ENCODE data around the gene PLPP1. TPM values are rescaled to one million over a fixed set of nuclear protein-coding genes. Genes with fewer than 3 reads are reported as not detected.

The PLPP1 gene
- total and polyA plus RNA-seq, 2 of the 8 experiments (the other 6 are each of a cell fraction or from before 2014, with no cell fraction given) = 43.7 to 91.3 TPM

GRCh38 chr5:55385846-55386245 is 148.9 kb downstream of the PLPP1 start:
- no peaks in the 10 kb centered on the region for H3K27me3 ChIP-seq (replicated peaks in 1 of 4; ENCODE audit: control insufficient read depth in 3 of 4, extremely low read depth in 1 of 4, insufficient read depth in 3 of 4, low read length in 3 of 4)
- H3K36me3 ChIP-seq (ENCODE audit: control insufficient read depth in 2 of 4, insufficient read depth in 4 of 4, low read length in 3 of 4) = peaks cover 0 to 30% (median 11%) of the 10 kb centered on the region in 4 experiments; a peak in 6 of 8 replicates
- no peak overlapping the region for H4K91ac ChIP-seq (replicated peaks; ENCODE audit: insufficient read length, low read length)
- H3K4me3 ChIP-seq (ENCODE audit: extremely low read depth in 1 of 4, insufficient read depth in 2 of 4, low read depth in 3 of 4, low read length in 4 of 4) = no peak overlapping the region
- H3K27ac ChIP-seq (ENCODE audit: low read depth, low read length) = no peak overlapping the region
- H3K23ac ChIP-seq (ENCODE audit: insufficient read length) = no peak overlapping the region
- no peak overlapping the region for H4K5ac ChIP-seq (ENCODE audit: insufficient read length, low read depth, low read length)
- no peak overlapping the region for H2BK15ac ChIP-seq (ENCODE audit: low read length)
- FAIRE-seq = no peak
- peaks cover 0 to 3% (median 0%) of the 10 kb centered on the region in 4 experiments; a peak in 1 of 7 replicates for H3K4me1 ChIP-seq (replicated peaks in 1 of 4; ENCODE audit: control insufficient read depth in 3 of 4, insufficient read depth in 4 of 4, low read length in 3 of 4)
- ChIA-PET POLR2A (ENCODE audit: partially characterized antibody) (interaction anchor here (1.4 kb wide), 1 partner anchor 13 kb away, joined by 4 read pairs; no protein-coding TSS in a partner anchor), CTCF (ENCODE audit: partially characterized antibody) (interaction anchor here (0.5 kb wide), 1 partner anchor 313 kb away, joined by 3 read pairs; no protein-coding TSS in a partner anchor)
- no peak overlapping the region for H2BK12ac ChIP-seq (ENCODE audit: low read depth, low read length)
- 0 out of 4 replicates have a peak, but pooled peaks cover 0 to 2% of the 10 kb centered on the region in 2 experiments for H3K79me2 ChIP-seq (ENCODE audit: control insufficient read depth in 1 of 2, insufficient read depth in 2 of 2, low read length in 2 of 2)
- no peaks in the 10 kb centered on the region for H3K23me2 ChIP-seq (ENCODE audit: low read depth, low read length)
- DNase-seq (ENCODE audit: low read depth in 1 of 2, low spot score in 2 of 2) = no peak
- H3K14ac ChIP-seq (ENCODE audit: insufficient read length) = no peak overlapping the region
- H2BK5ac ChIP-seq (ENCODE audit: low read depth, low read length) = no peak overlapping the region
- H4K8ac ChIP-seq (ENCODE audit: extremely low read depth, insufficient read depth, low read length) = no peak overlapping the region
- H2AFZ ChIP-seq (ENCODE audit: low read length) = no peak overlapping the region
- no peak overlapping the region for H3K18ac ChIP-seq (ENCODE audit: extremely low read depth, low read length)
- no peak overlapping the region for H3K4ac ChIP-seq (replicated peaks; ENCODE audit: insufficient read length, low read depth, low read length)
- no peak overlapping the region for H2BK20ac ChIP-seq (ENCODE audit: low read length)
- no peaks in the 10 kb centered on the region for H4K20me1 ChIP-seq (replicated peaks in 1 of 2; ENCODE audit: control insufficient read depth in 1 of 2, insufficient read depth in 2 of 2, low read length in 2 of 2)
- no peak overlapping the region for H2AK5ac ChIP-seq (ENCODE audit: low read depth, low read length)
- H3K79me1 ChIP-seq (ENCODE audit: low read depth, low read length) = no peaks in the 10 kb centered on the region
- 97% methylated on average over 3 of the region's 3 CpGs; no CpG with 5 or more reads in 1 of the 2 experiments for WGBS, 2 experiments (ENCODE audit: extremely low coverage in 1 of 2, insufficient coverage in 1 of 2, insufficient read length in 1 of 2, insufficient replicate concordance in 2 of 2, low coverage in 1 of 2, low lambda C conversion rate in 2 of 2, missing lambda C conversion rate in 1 of 2)
- no peak overlapping the region for H2BK120ac ChIP-seq (replicated peaks; ENCODE audit: low read depth, low read length)
- H3K9ac ChIP-seq (replicated peaks in 1 of 4; ENCODE audit: extremely low read depth in 1 of 4, low read depth in 3 of 4, low read length in 3 of 4) = no peak overlapping the region
- no peak overlapping the region for H3K4me2 ChIP-seq (ENCODE audit: insufficient read depth in 1 of 2, low read depth in 2 of 2, low read length in 2 of 2)
- no peak overlapping the region for H3K56ac ChIP-seq (replicated peaks; ENCODE audit: insufficient read length, low read depth, low read length)
- H3K9me3 ChIP-seq (ENCODE audit: insufficient read depth in 2 of 2, low read depth in 1 of 2, low read length in 1 of 2) = no peaks in the 10 kb centered on the region
- no peak for TF ChIP-seq SIX5 (IDR thresholded peaks at IDR 0.05; ENCODE audit: low read depth, low read length)
- no peak for TF ChIP-seq SP4 (IDR thresholded peaks at IDR 0.05; ENCODE audit: low read length)
- TF ChIP-seq E2F6 (IDR thresholded peaks at IDR 0.05) = no peak
- no peak for TF ChIP-seq POLR2A (IDR thresholded peaks at IDR 0.05; ENCODE audit: control extremely low read depth in 1 of 2, low read depth in 2 of 2, low read length in 2 of 2)
- TF ChIP-seq BACH1 (IDR thresholded peaks at IDR 0.05; ENCODE audit: low read length) = no peak

Measured in H1 (cell line).